Neuron (in vitro differentiated cells): Measurements from ENCODE around the gene ATXN1.
"Not testable (repeated sequence)": the region's sequence is repeated elsewhere in the genome, so short reads cannot be mapped to it uniquely, and the experiment has no call there.

Experiments used
- H2AFZ ChIP-seq: one replicate; pipeline ENCODE4 v1.6.1; 2013; ENCODE audit warnings: low read depth, mild to moderate bottlenecking, inconsistent platforms, low read length, moderate library complexity
- H3K27me3 ChIP-seq: one replicate; pipeline ENCODE4 v1.6.1; 2013; ENCODE audit warnings: low read length; ENCODE audit not compliant: insufficient read depth
- H3K36me3 ChIP-seq: one replicate; pipeline ENCODE4 v1.6.1; 2013; ENCODE audit warnings: low read length; ENCODE audit not compliant: insufficient read depth
- H3K4me1 ChIP-seq: one replicate; pipeline ENCODE4 v1.6.1; 2013; ENCODE audit warnings: low read length; ENCODE audit not compliant: insufficient read depth
- H3K4me3 ChIP-seq: 2 replicates; pipeline ENCODE4 v1.5.1; 2013; ENCODE audit warnings: mild to moderate bottlenecking, low read length, moderate library complexity
- H3K9me3 ChIP-seq: one replicate; pipeline ENCODE4 v1.6.1; 2013; ENCODE audit warnings: low read length

Gene ATXN1

GRCh38 chr6:16628580-16628979 lies 132.7 kb downstream of the ATXN1 start:
- H3K4me3 ChIP-seq, H3K4me1 ChIP-seq, H2AFZ ChIP-seq, H3K9me3 ChIP-seq, H3K27me3 ChIP-seq, H3K36me3 ChIP-seq: not testable (repeated sequence)

- Histone ChIP-seq H2AFZ (no peak overlapping the region), H3K27me3 (no peaks in the 10 kb centered on the region), H3K9me3 (no peaks in the 10 kb centered on the region), H3K4me1 (no peaks in the 10 kb centered on the region), H3K36me3 (no peaks in the 10 kb centered on the region), H3K4me3 (no peak overlapping the region)
Observed at GRCh38 chr6:16626650-16627049, 134.6 kb downstream of the ATXN1 start.

- no peaks in the 10 kb centered on the region for H3K36me3 ChIP-seq
- no peak overlapping the region for H3K4me3 ChIP-seq
- no peak overlapping the region for H2AFZ ChIP-seq
- no peaks in the 10 kb centered on the region for H3K4me1 ChIP-seq
- no peaks in the 10 kb centered on the region for H3K9me3 ChIP-seq
- no peaks in the 10 kb centered on the region for H3K27me3 ChIP-seq
Observed at GRCh38 chr6:16625291-16626265, 135.7 kb downstream of the ATXN1 start.

GRCh38 chr6:16624636-16625290 lies 136.5 kb downstream of the ATXN1 start:
- no peaks in the 10 kb centered on the region for H3K36me3 ChIP-seq
- H2AFZ ChIP-seq: no peak overlapping the region
- H3K27me3 ChIP-seq: no peaks in the 10 kb centered on the region
- H3K4me1 ChIP-seq: no peaks in the 10 kb centered on the region
- no peaks in the 10 kb centered on the region for H3K9me3 ChIP-seq
- H3K4me3 ChIP-seq: no peak overlapping the region

- Histone ChIP-seq H3K9me3 (no peaks in the 10 kb centered on the region), H3K4me1 (no peaks in the 10 kb centered on the region), H3K36me3 (no peaks in the 10 kb centered on the region), H2AFZ (no peak overlapping the region), H3K4me3 (no peak overlapping the region), H3K27me3 (no peaks in the 10 kb centered on the region)
Observed at GRCh38 chr6:16623731-16624130, 137.5 kb downstream of the ATXN1 start.

GRCh38 chr6:16623029-16623653 lies 138.1 kb downstream of the ATXN1 start:
- no peaks in the 10 kb centered on the region for H3K9me3 ChIP-seq
- H3K27me3 ChIP-seq: no peaks in the 10 kb centered on the region
- no peaks in the 10 kb centered on the region for H3K36me3 ChIP-seq
- no peaks in the 10 kb centered on the region for H3K4me1 ChIP-seq
- no peak overlapping the region for H2AFZ ChIP-seq
- no peak overlapping the region for H3K4me3 ChIP-seq

DNA sequence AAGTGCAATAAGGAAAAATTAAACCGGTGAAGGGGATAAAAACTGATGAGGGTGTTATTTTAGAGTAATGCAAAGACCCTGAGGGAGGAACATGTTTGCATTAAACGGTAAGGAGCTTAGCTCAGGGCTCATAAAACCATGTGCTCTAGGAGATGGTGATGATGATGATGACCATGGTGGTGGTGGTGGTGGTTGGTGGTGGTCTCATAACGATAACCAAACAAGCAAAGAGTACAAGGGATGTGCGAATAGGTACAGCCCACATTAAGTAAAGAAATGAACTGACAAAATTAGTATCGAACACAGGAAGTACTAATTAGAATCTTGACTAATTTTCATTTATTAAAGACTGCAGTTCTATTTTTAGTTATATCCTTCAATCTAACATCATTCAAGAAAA lies 139.1 kb downstream of the ATXN1 start:
- Histone ChIP-seq H3K27me3 (no peaks in the 10 kb centered on the region), H3K36me3 (no peaks in the 10 kb centered on the region), H3K4me1 (no peaks in the 10 kb centered on the region), H3K9me3 (no peaks in the 10 kb centered on the region), H2AFZ (no peak overlapping the region), H3K4me3 (no peak overlapping the region)

DNA sequence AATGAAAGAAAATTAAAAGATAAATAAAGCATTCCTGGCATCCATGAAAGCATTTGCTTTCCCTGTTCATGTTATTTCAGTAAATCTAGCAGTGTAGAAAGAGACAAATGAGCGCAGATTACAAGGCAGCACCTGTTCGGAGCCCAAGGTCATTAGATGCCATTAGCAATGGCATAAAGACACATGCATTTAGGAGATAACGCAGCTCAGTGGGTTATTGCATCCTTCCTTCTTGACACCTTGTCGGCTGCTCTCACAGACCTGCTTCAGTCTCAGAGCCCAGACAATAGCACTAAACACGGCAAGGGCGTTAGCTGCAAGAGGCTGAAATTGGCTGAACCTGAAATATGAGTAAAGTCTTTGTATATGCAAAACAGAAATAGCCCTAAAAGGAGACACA lies 140.3 kb downstream of the ATXN1 start:
- Histone ChIP-seq H3K36me3 (no peaks in the 10 kb centered on the region), H3K27me3 (no peaks in the 10 kb centered on the region), H3K4me1 (no peaks in the 10 kb centered on the region), H3K4me3 (no peak overlapping the region), H2AFZ (no peak overlapping the region), H3K9me3 (no peaks in the 10 kb centered on the region)

- Histone ChIP-seq H3K4me1 (no peaks in the 10 kb centered on the region), H3K27me3 (no peaks in the 10 kb centered on the region), H2AFZ (no peak overlapping the region), H3K9me3 (no peaks in the 10 kb centered on the region), H3K36me3 (no peaks in the 10 kb centered on the region), H3K4me3 (no peak overlapping the region)
Observed at GRCh38 chr6:16619777-16620176, 141.5 kb downstream of the ATXN1 start.

DNA sequence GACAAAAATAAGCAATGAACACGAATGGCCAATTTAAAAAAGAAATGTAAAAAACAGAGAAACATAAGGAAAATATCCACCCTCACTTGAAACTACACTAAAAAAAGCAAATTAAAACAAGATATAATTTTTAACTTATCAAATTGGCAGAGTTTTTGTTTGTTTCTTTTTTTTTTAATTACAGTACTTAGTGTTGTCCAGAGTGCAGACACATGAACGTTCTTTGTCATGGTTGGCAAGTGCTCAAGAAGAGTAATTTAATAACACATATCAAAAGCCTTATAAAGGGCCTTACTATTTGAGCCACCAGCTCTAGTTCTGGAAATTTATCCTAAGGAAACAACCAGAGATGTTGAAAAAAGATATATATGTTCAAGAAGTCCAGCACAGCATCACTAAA lies 142.3 kb downstream of the ATXN1 start:
- no peaks in the 10 kb centered on the region for H3K36me3 ChIP-seq
- no peak overlapping the region for H3K4me3 ChIP-seq
- no peaks in the 10 kb centered on the region for H3K9me3 ChIP-seq

GRCh38 chr6:16615215-16615614 lies 146.0 kb downstream of the ATXN1 start:
- not testable (repeated sequence) for H2AFZ ChIP-seq, H3K9me3 ChIP-seq

More for the DNA sequence above, 142.3 kb downstream of the ATXN1 start:
- no peaks in the 10 kb centered on the region for H3K4me1 ChIP-seq
- H2AFZ ChIP-seq: no peak overlapping the region
- no peaks in the 10 kb centered on the region for H3K27me3 ChIP-seq

GRCh38 chr6:16614143-16614542 lies 147.1 kb downstream of the ATXN1 start:
- H3K4me1 ChIP-seq, H3K9me3 ChIP-seq, H2AFZ ChIP-seq, H3K4me3 ChIP-seq, H3K36me3 ChIP-seq, H3K27me3 ChIP-seq: not testable (repeated sequence)

More at GRCh38 chr6:16615215-16615614, 146.0 kb downstream of the ATXN1 start:
- H3K4me1 ChIP-seq, H3K27me3 ChIP-seq, H3K36me3 ChIP-seq, H3K4me3 ChIP-seq: not testable (repeated sequence)

- not testable (repeated sequence) for H3K9me3 ChIP-seq, H3K4me3 ChIP-seq, H3K36me3 ChIP-seq, H3K4me1 ChIP-seq, H3K27me3 ChIP-seq, H2AFZ ChIP-seq
Observed at GRCh38 chr6:16613504-16613903, 147.8 kb downstream of the ATXN1 start.
